Natural killer cell treated with Interleukin-12 subunit alpha and Interleukin-12 subunit beta and Interleukin-15 and Interleukin-18, amount 100 ng/mL, for 72 hours (primary cell): ENCODE measurements around the gene SPIN1. TPM values are rescaled to one million over a fixed set of nuclear protein-coding genes. Genes with fewer than 3 reads are reported as not detected.

Experiments
- ATAC-seq, 2 donors: fragments of 150-1000 bp; cut with Tn5 transposase in 1 of 2; sonication (Bioruptor Pico), chemical (Tn5 transposase) in 1 of 2; 2 replicates each; pipeline ENCODE4 v1.10.0; 2021
- DNase-seq: peaks from one replicate; pipeline ENCODE4 v3.0.0; 2022; ENCODE audit warnings: low spot score
- H3K27ac Mint-ChIP-seq, 2 donors: 1 replicate in 1 of 2; 2 replicates in 1 of 2; pipeline ENCODE4 v1.8.0; 2022; ENCODE audit warnings: mixed read lengths in 2 of 2, mild to moderate bottlenecking in 1 of 2, moderate library complexity in 1 of 2
- H3K27me3 Mint-ChIP-seq, 2 donors: 1 replicate in 1 of 2; 2 replicates in 1 of 2; pipeline ENCODE4 v1.8.0; 2022; ENCODE audit warnings: mixed read lengths in 2 of 2
- H3K36me3 Mint-ChIP-seq: one replicate; pipeline ENCODE4 v1.8.0; 2022; ENCODE audit warnings: mixed read lengths
- H3K4me1 Mint-ChIP-seq, 2 donors: 1 replicate in 1 of 2; 2 replicates in 1 of 2; pipeline ENCODE4 v1.8.0; 2022; ENCODE audit warnings: low read depth in 2 of 2, mixed read lengths in 2 of 2, mild to moderate bottlenecking in 1 of 2
- H3K4me3 Mint-ChIP-seq: one replicate; pipeline ENCODE4 v1.8.0; 2022; ENCODE audit warnings: mixed read lengths
- H3K9me3 Mint-ChIP-seq: 2 replicates; pipeline ENCODE4 v1.8.0; 2022; ENCODE audit warnings: mixed read lengths
- total RNA-seq, 2 donors: library from RNA; stranded (reverse); gene quantifications; one replicate each; pipeline ENCODE4 v1.2.3, GENCODE V29; 2022

SPIN1 gene
- total RNA-seq, 2 donors from 2014 or later = 18.6 to 27.8 TPM

GRCh38 chr9:88396836-88397577, 8.8 kb downstream of the SPIN1 start:
- DNase-seq (no peak), ATAC-seq (peak in 1 of 2 donors; percentile 33)
- Mint-ChIP-seq H3K36me3 (no peaks in the 10 kb centered on the region), H3K27me3 (no peaks in the 10 kb centered on the region), H3K4me1 (peaks cover 26 to 27% of the 10 kb centered on the region in 2 donors), H3K9me3 (no peaks in the 10 kb centered on the region), H3K4me3 (no peak overlapping the region), H3K27ac (no peak overlapping the region)

- H3K27me3 Mint-ChIP-seq = no peaks in the 10 kb centered on the region
- no peak overlapping the region for H3K27ac Mint-ChIP-seq
These were observed 9.8 kb downstream of the SPIN1 start for GRCh38 chr9:88398016-88398415.

DNA sequence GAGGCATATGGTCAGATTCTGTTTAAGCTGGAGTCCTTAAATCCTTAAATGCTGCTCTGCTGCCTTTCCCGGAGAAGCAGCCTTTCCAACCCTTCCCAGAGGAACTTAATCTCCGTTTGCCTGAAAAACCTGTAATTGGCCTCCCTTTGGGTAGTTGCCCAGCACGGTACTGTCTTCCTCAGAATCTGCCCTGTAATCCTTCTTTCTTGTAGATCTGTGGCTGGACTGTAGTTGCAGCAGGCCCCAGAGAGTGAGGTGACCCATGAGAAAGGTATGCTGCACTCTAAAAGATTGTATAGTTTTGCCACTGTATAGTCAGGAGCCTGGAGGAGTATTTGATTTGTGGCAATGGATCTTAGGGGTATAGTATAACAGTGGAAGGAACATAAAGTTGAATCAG, 11.7 kb downstream of the SPIN1 start:
- DNase-seq (no peak), ATAC-seq (no peak)
- peak overlapping the region in 1 of 2 donors; percentile 4 for H3K27ac Mint-ChIP-seq
- H3K36me3 Mint-ChIP-seq = no peaks in the 10 kb centered on the region
- no peaks in the 10 kb centered on the region for H3K9me3 Mint-ChIP-seq
- peaks cover 18 to 29% of the 10 kb centered on the region in 2 donors for H3K4me1 Mint-ChIP-seq
- no peaks in the 10 kb centered on the region for H3K27me3 Mint-ChIP-seq
- H3K4me3 Mint-ChIP-seq = no peak overlapping the region

More at GRCh38 chr9:88398016-88398415, 9.8 kb downstream of the SPIN1 start:
- no peak overlapping the region for H3K4me3 Mint-ChIP-seq
- no peak for ATAC-seq
- H3K36me3 Mint-ChIP-seq = no peaks in the 10 kb centered on the region
- peaks cover 18 to 23% of the 10 kb centered on the region in 2 donors for H3K4me1 Mint-ChIP-seq
- DNase-seq = no peak
- no peaks in the 10 kb centered on the region for H3K9me3 Mint-ChIP-seq

DNA sequence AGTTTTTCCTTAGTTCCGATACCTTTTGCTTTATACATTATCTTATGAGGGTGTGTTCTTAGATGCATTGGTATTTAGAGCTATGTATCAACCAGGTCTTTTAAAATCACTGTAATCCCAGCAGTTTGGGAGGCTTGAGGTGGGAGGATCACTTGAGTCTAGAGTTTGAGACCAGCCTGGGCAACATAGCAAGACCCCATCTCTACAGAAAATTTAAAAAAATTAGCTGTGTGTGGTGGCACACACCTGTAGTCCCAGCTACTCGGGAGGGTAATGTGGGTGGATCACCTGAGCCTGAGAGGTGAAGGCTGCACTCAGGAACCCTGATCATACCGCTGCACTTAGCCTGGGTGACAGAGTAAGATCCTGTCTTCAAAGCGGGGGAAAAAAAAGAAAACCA, 15.1 kb downstream of the SPIN1 start:
- ATAC-seq (no peak), DNase-seq (no peak)
- H3K36me3 Mint-ChIP-seq = no peaks in the 10 kb centered on the region
- H3K27me3 Mint-ChIP-seq = no peaks in the 10 kb centered on the region
- no peak overlapping the region for H3K27ac Mint-ChIP-seq
- no peaks in the 10 kb centered on the region for H3K9me3 Mint-ChIP-seq
- H3K4me3 Mint-ChIP-seq = no peak overlapping the region
- peaks cover 14 to 39% of the 10 kb centered on the region in 2 donors for H3K4me1 Mint-ChIP-seq

GRCh38 chr9:88406051-88406450, 17.8 kb downstream of the SPIN1 start:
- Mint-ChIP-seq H3K9me3 (peaks cover 5% of the 10 kb centered on the region), H3K27me3 (no peaks in the 10 kb centered on the region), H3K4me3 (no peak overlapping the region), H3K36me3 (peaks cover 5% of the 10 kb centered on the region), H3K27ac (no peak overlapping the region), H3K4me1 (peaks cover 11 to 38% of the 10 kb centered on the region in 2 donors)
- DNase-seq (no peak), ATAC-seq (no peak)

GRCh38 chr9:88411471-88411870, 23.2 kb downstream of the SPIN1 start:
- Mint-ChIP-seq H3K4me1 (peaks cover 11 to 30% of the 10 kb centered on the region in 2 donors), H3K4me3 (no peak overlapping the region), H3K27ac (no peak overlapping the region), H3K36me3 (peaks cover 16% of the 10 kb centered on the region), H3K27me3 (no peaks in the 10 kb centered on the region), H3K9me3 (peaks cover 7% of the 10 kb centered on the region)
- DNase-seq (no peak), ATAC-seq (no peak)

DNA sequence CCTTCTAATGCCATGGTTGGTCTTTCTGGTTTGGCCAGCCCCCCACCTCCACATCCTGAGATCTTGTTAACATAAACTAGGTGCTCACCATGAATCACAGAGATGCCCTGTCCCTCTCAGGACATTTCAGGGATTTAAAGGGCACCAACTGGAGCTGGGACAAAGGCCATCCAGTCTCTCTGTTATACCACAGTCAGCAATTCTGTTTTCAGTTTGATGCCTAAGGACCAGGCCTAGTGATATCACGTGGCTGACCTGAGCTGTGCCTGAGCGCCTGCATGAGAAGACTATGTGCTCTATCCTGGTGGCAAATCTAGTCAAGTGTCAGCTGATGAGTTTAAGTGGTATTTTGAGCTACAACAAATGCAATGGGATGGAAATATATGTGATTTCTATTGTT, 26.1 kb downstream of the SPIN1 start:
- peaks cover 38% of the 10 kb centered on the region for H3K36me3 Mint-ChIP-seq
- no peak for DNase-seq
- peaks cover 12% of the 10 kb centered on the region for H3K9me3 Mint-ChIP-seq
- H3K27me3 Mint-ChIP-seq = no peaks in the 10 kb centered on the region
- H3K4me1 Mint-ChIP-seq = peaks cover 27 to 29% of the 10 kb centered on the region in 2 donors
- H3K4me3 Mint-ChIP-seq = no peak overlapping the region
- ATAC-seq = no peak
- no peak overlapping the region for H3K27ac Mint-ChIP-seq

DNA sequence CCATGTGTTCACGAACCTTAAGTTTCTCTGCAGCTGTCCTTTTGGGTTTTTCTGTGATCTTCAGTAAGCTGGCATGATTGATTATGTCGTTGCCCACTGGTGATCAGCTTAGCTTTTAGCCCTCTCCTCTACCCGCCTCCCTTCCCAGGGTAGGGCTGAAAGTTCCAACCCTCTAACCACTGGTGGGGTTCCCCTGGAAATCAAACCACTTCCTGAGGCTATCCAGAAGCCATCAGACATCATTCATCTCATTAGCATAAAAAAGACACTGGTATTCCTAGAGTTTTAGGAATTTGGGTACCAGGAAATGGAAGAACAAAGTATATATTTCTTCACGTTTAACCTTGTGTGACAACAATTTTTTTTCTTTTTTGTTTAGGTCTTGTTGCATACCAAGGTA, 29.8 kb downstream of the SPIN1 start:
- peaks cover 12 to 21% of the 10 kb centered on the region in 2 donors for H3K4me1 Mint-ChIP-seq
- H3K9me3 Mint-ChIP-seq = peaks cover 7% of the 10 kb centered on the region
- H3K36me3 Mint-ChIP-seq = peaks cover 50% of the 10 kb centered on the region
- H3K27me3 Mint-ChIP-seq = no peaks in the 10 kb centered on the region
- no peak overlapping the region for H3K4me3 Mint-ChIP-seq
- ATAC-seq (no peak), DNase-seq (no peak)
- H3K27ac Mint-ChIP-seq = peak overlapping the region; percentile 63 to 72

DNA sequence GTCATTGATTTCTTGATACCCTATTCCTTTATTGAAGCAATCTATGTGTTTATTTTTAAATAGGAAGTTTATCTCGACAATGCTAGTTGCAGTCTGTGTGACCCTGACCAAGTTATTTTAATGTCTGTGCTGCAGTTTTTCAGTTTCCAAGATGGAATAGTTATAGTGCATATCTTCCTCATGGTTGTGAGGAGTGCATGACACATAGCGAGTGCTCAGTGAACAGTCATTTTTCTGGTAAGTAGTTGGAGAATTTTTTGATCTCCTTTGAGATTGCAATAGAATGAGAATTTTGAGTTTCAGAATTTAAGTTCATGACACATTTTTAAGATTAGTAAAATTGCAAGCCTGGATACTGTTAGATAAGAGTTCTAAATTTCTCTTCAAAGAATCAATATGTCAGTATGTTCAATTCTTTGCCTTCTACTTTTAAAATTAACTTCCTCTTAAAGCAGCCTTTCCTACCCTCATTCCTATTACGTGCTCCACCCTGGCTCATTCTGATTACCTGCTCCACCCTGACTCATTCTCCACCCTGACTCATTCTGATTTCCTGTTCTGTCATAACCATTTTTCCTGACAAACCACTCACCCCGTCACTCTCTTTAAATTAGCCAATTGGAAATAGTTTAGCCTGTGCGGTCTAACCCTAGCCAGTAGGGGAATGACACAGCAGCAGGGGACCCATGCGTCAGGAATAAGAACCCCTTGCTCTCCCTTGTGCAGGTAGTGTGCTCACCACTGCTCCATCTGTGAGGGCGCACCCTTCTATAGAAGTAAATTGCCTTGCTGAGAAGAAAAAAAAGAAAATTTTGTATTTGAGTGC, 30.7 kb downstream of the SPIN1 start:
- ATAC-seq = peak; percentile 43 to 91
- H3K9me3 Mint-ChIP-seq = peaks cover 7% of the 10 kb centered on the region
- no peak for DNase-seq

DNA sequence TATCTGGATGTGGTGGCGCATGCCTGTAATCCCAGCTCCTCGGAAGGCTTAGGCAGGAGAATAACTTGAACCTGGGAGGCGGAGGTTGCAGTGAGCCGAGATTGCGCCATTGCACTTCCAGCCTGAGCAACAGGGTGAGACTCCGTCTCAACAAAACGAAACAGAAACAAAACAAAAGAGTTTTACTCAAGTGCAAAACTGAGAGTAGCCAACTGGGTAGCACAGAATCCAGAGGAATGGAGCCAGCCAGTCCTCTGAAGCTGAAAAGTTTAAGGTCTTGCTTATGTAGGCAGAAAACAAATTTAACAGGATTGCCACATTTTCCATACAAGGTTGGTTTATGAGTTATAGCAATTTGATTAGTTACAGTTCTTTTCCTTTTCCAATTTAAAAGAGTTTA, 32.0 kb downstream of the SPIN1 start:
- H3K27ac Mint-ChIP-seq = no peak overlapping the region
- no peak overlapping the region for H3K4me3 Mint-ChIP-seq
- ATAC-seq = no peak
- peaks cover 10 to 23% of the 10 kb centered on the region in 2 donors for H3K4me1 Mint-ChIP-seq
- no peak for DNase-seq
- H3K27me3 Mint-ChIP-seq = no peaks in the 10 kb centered on the region
- H3K9me3 Mint-ChIP-seq = peaks cover 5% of the 10 kb centered on the region
- H3K36me3 Mint-ChIP-seq = peaks cover 44% of the 10 kb centered on the region

More for the DNA sequence above, 30.7 kb downstream of the SPIN1 start:
- Mint-ChIP-seq H3K4me3 (peak overlapping the region; percentile 42), H3K4me1 (peaks cover 12 to 23% of the 10 kb centered on the region in 2 donors), H3K27me3 (no peaks in the 10 kb centered on the region), H3K27ac (peak overlapping the region; percentile 7 to 63), H3K36me3 (peaks cover 50% of the 10 kb centered on the region)

DNA sequence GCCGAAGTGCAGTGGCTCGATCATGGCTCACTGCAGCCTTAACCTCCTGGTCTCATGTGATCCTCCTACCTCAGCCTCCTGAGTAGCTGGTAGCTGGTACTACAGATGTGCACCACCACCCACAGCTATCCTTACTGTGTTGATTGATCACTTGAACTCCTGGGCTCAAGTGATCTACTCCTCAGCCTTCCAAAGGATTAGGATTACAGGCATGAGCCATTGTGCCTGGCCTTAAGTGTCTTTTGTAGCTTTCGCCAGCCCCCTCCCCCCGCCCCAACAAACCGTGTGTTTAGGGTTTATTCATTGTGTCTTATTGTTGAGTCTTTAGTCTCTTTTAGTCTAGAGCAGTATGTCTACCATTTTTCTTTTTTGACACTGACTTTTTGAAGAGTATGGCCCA, 33.1 kb downstream of the SPIN1 start:
- no peak for DNase-seq
- ATAC-seq = no peak
- Mint-ChIP-seq H3K36me3 (peaks cover 40% of the 10 kb centered on the region), H3K4me1 (peaks cover 14 to 23% of the 10 kb centered on the region in 2 donors), H3K4me3 (no peak overlapping the region), H3K27me3 (no peaks in the 10 kb centered on the region), H3K9me3 (peaks cover 5% of the 10 kb centered on the region), H3K27ac (no peak overlapping the region)

- no peak overlapping the region for H3K4me3 Mint-ChIP-seq
- H3K4me1 Mint-ChIP-seq = peaks cover 4 to 7% of the 10 kb centered on the region in 2 donors
- no peak overlapping the region for H3K27ac Mint-ChIP-seq
- DNase-seq (no peak), ATAC-seq (no peak)
- no peaks in the 10 kb centered on the region for H3K27me3 Mint-ChIP-seq
- H3K9me3 Mint-ChIP-seq = no peaks in the 10 kb centered on the region
- peaks cover 8% of the 10 kb centered on the region for H3K36me3 Mint-ChIP-seq
These were observed 37.3 kb downstream of the SPIN1 start for GRCh38 chr9:88425538-88425950.

DNA sequence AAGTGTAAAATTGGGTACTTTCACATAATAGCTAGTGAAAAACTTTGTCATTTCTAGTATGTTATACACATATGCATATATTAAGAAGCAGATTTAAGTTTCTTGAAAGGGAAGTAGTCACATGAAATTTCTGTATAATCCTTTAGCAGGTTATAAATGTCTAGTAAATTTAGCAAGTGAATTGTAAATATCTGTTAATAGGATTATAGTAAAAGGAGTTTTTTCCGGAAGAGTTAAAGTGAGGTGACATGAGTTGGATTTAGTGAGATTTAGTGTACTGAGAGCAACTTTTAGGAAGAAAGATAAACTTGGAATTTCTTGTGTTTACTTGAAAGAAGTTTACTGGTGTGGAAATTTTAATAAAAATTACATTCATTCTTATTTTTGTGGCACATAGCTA, 38.4 kb downstream of the SPIN1 start:
- Mint-ChIP-seq H3K4me1 (peaks cover 4 to 7% of the 10 kb centered on the region in 2 donors), H3K9me3 (no peaks in the 10 kb centered on the region), H3K27ac (no peak overlapping the region), H3K36me3 (no peaks in the 10 kb centered on the region), H3K27me3 (no peaks in the 10 kb centered on the region), H3K4me3 (no peak overlapping the region)
- DNase-seq (no peak), ATAC-seq (no peak)
